DMS 273 (cell line): ENCODE measurements around the gene PRSS33.

Experiments used
- DNase-seq: peaks from one replicate; lab custom pipeline; 2025; ENCODE audit not compliant: unreplicated experiment; lab: John Stamatoyannopoulos, UW

Gene PRSS33

GRCh38 chr16:2799859-2800226 is 12.5 kb upstream of the PRSS33 start:
- no peak for DNase-seq

GRCh38 chr16:2799205-2799858 is 12.0 kb upstream of the PRSS33 start:
- no peak for DNase-seq

- no peak for DNase-seq
Observed at GRCh38 chr16:2798723-2799204, 11.4 kb upstream of the PRSS33 start.

GRCh38 chr16:2795395-2796143 is 8.2 kb upstream of the PRSS33 start:
- no peak for DNase-seq

- no peak for DNase-seq
Observed at GRCh38 chr16:2792940-2793339, 5.6 kb upstream of the PRSS33 start.

GRCh38 chr16:2791174-2791573 is 3.8 kb upstream of the PRSS33 start:
- DNase-seq = no peak

GRCh38 chr16:2790631-2791030 is 3.3 kb upstream of the PRSS33 start:
- no peak for DNase-seq

- DNase-seq = no peak
Observed at GRCh38 chr16:2787961-2788360, 601 bp upstream of the PRSS33 start.

GRCh38 chr16:2786826-2787151 is 571 bp downstream of the PRSS33 start:
- DNase-seq = no peak

- peak; percentile 46 for DNase-seq
Observed at GRCh38 chr16:2786061-2786825, 1.1 kb downstream of the PRSS33 start.

GRCh38 chr16:2785101-2785991 is 2.0 kb downstream of the PRSS33 start:
- DNase-seq = no peak

GRCh38 chr16:2784358-2785100 is 2.8 kb downstream of the PRSS33 start:
- no peak for DNase-seq

- DNase-seq = no peak
Observed at GRCh38 chr16:2783581-2784357, 3.6 kb downstream of the PRSS33 start.

GRCh38 chr16:2782583-2783351 is 4.6 kb downstream of the PRSS33 start:
- DNase-seq = no peak

GRCh38 chr16:2779978-2780898 is 7.1 kb downstream of the PRSS33 start:
- DNase-seq = no peak

GRCh38 chr16:2779151-2779920 is 8.0 kb downstream of the PRSS33 start:
- no peak for DNase-seq

GRCh38 chr16:2778630-2778958 is 8.8 kb downstream of the PRSS33 start:
- no peak for DNase-seq
